ENCODE results near the gene LRP1B. TPM values are rescaled to one million over a fixed set of nuclear protein-coding genes. Genes with fewer than 3 reads are reported as not detected.

Gene LRP1B
- total RNA-seq, 1 experiment from 2014 or later = not detected

DNA sequence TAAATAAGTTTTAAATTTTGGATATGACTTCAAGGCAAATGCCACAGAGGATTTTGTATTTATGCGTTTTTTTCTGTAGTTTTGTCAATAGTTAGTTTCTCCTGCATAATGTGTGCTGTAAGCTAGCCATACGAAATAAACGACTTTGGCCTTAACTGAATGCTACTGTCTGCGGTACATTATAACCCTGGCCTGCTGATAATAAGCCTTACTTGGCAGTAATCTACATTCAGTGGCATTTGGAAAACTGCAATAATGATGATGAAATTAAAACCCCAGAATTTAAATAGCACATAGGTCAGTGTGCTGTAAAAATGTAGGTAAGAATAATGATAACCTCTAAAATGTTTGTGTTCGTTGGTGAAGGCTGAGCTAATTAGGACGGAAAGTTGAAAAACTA is 88.8 kb downstream of the LRP1B start:
- no peak for DNase-seq (ENCODE audit: low read depth)

DNA sequence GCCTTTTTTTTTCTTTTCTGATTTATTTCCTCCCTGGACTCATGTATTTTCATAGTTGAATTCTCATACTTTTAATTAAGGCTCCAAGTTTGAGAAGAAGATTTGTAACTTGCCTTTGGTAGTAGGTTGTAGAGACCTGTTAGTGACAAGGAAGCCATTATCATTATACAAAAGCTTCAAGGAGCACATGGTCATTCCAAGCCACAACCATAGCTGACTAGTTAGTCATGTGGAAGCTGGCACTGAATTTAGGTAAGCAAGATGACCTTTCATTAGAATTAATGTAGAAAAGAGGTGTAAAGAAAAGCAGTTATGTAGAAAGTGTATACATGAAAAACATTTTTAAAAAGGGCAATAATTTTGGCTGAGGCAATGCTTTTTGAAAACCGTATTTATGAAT is 89.7 kb downstream of the LRP1B start:
- peak; percentile 31 for DNase-seq (ENCODE audit: low read depth)

DNA sequence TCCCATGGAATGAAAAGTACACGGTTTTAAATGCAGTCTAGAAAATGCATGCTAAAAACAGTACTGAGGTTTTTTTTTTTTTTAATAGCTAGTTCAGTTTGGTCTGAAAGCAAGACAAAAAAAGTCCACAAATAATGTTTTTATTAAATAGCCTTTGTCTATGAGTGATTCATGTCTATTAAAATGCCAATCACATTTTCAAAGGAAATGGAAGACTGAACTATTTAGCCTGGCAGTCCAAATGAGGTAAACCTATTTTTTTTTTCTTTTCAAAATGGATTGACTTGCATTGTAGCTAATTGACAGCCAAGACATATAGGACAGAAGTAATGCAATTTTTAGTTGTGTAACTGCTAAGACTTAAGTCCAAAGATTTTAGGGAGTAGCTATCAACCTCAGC is 90.3 kb downstream of the LRP1B start:
- DNase-seq (ENCODE audit: low read depth) = peak; percentile 3

DNA sequence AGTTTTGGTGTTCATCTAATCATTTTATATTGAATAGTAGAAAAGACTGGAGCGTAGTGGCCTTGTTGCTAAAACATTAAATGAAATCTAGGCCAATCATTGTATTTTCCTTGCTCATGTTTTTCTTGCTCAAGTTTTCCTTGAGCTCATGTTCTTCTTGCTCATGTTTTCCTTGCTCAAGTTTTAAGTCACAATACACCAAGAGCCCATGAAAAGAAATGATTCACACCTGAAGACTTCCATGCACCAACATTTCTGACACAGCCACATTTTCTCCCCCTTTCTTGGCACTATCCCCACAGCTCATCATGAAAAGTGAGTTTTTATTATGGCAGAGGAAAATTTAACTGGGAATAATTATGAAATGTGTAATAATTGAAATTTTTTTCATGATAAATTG is 92.0 kb downstream of the LRP1B start:
- DNase-seq (ENCODE audit: low read depth) = peak; percentile 1

DNA sequence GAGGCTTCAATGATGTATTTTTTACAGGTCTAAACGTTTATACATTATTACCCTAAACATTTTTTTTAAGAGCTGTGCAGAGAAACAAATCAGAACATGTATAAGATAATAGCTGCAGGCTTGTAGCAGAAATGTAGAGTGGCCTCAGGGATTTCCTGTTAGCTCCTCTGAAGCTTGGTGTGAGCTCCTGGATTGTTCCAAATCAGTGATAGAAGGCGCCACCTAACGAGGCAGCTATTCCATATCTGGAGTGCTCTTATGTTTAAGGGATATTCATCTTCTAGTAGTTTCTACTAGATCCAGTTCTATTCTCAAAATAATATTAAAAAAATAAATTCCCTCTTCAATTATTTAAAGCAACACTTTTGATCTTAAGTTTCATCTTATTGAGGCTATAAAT is 93.1 kb downstream of the LRP1B start:
- DNase-seq (ENCODE audit: low read depth) = peak; percentile 3

DNA sequence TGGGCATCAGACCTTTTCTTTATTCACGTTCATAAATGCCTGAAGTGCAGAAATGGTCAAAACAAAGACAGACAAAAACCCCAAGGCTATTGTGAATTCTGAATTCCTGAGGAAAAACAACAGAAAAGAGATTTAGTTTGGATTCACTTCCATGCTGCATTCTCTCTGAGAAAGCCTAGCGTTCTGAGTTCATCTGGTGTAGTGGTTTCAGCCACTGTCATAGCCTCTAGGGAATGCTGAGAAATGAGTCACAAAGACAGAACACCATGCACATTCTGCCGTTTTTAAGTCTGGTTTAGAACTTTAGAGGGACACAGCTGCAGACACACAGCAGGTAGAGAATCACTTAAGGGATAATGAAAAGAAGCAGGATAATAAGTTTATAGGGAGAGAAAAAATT is 93.8 kb downstream of the LRP1B start:
- DNase-seq (ENCODE audit: low read depth) = peak; percentile 13

DNA sequence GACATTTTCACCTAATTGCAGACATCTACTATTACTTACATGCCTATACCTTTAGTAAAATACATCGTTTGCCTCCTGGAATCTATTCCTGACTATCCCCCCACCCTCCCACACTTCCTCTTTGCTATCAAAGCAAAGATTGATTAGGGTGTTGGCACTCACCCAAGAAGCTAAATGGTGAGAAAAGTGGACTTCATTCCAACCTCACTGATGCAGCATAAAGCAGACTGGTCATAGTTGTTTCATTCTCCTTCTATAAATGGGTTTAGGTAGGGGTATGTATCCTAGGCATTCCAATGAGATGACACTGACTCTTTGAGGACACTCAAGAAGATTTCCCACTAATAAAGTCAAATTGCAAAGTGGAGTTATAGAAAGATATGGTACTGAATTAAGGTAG is 97.4 kb downstream of the LRP1B start:
- DNase-seq (ENCODE audit: low read depth) = no peak

DNA sequence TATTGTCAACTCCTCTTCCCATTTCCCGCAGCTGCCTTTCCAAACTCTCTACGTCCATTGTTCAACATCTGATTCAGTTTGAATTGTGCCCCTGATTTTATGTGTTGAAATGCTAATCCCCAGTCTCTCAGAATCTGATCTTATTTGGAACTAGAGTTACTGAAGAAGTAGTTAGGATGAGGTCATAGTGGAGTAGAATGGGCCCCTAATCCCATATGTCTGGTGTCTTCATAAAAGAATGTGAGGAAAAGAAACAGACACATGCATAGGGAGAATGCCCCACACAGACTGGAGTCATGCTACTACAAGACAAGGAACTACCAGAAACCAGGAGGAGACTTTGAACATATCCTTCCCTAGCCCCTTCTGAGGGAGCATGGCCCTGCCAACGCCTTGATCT is 99.2 kb downstream of the LRP1B start:
- no peak for DNase-seq (ENCODE audit: low read depth)

DNA sequence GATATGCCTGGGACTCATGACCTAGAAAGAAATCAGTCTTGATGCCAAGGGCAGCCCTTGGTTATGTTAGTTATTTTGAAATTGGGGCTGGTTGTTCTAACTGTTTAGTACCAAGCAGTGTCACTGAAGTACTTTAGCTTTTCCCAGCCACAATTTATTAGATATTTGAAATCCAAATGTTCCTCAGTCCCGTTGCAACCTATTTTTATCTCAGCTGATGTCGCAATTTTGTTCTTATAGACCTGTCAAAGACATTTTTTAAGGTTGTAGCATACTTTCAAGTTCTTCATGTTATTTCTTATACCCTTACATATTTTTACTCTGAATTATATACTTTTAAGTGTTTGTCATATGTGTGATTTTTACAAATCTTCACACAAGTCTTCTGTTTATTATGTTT is 100.1 kb downstream of the LRP1B start:
- DNase-seq (ENCODE audit: low read depth) = no peak

DNA sequence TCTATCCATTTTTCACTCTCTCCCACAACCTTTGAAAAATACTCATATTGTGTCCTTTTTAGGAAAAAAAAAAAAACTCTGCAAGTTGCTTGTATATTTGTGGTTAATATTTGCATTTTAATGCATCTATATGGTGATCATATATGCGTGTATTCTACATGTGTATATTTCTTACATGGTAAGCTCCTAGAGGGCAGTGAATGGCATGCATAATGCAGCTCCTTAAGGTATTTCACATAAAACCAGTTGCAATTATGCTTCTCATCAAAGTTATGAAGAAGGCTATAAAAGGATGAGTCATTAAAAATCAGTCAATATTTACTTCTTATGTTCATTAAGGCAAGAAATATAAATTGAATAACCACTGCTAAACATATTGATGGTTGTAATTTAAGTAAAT is 100.8 kb downstream of the LRP1B start:
- no peak for DNase-seq (ENCODE audit: low read depth)

DNA sequence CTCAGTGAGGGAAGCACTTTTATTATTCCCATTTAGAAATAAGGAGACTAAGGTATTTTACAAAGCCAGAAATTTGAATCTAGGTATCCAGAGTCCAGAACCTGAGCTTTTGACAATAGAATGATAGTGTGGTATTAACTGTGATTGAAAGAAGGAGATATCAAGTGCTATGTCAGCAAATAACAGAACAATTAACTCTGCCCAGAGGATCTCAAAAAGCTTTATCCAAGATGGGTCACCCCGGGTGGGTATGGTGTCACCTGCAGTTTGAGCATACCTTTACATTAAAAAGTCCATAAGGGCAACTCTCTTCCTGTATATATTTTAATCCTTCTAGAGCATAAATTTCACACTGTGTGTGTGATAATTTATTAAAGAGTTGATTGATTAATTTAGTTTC is 105.4 kb downstream of the LRP1B start:
- no peak for DNase-seq (ENCODE audit: low read depth)

DNA sequence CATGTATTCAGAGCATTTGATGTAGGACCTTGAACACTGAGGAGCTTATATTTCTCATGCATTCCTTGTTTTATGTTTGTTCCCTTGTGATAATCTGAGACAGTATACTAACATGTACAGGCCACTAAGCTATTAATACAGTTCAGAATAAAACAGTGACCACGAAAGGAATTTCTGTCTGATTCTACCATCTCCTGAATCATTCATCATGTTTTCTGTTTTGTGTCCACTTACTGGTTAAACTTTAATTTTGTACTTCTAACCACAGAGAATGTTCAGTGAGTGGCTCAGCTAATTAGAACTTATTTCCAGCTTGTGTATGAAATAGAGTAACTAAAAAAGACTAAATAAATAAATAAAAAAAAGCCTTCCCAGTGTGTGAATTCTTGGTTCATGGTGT is 110.4 kb downstream of the LRP1B start:
- no peak for DNase-seq (ENCODE audit: low read depth)

DNA sequence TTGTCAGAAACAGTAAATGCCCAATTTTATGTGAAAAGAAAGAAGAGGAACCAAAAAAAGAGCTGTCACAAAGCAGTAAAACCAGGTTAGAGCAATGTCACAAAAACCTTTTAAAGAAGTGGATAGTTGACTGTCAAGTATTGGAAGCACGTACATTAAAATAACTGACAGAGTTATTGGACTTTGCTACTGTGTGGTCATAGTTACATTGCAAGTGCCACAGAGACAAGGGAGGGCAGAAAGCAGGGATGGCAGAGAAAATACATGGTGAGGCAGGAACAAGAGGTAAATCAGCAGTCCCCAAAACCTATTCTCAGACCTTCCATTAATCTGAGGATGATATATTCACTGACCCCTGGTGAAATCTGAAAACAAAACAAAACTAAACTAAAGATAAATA is 116.3 kb downstream of the LRP1B start:
- no peak for DNase-seq (ENCODE audit: low read depth)

DNA sequence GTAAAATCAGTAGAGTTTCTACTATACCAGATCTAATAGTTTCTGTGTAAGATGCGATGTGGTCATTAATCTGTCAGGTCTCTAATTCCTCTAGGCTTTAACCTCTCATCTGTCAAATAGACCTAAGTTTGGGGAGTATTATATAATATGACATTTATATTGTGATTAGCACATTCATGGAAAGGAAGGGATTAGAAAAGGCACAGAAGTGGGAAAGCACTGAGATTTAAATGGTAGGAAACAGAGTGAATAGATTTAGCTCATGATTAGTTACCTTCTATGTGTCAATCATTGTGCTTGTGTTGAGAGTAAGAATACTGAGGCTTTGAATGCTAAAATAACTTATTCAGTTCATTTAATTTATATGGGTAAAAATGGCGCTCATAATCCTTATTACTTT is 118.0 kb downstream of the LRP1B start:
- DNase-seq (ENCODE audit: low read depth) = no peak

DNA sequence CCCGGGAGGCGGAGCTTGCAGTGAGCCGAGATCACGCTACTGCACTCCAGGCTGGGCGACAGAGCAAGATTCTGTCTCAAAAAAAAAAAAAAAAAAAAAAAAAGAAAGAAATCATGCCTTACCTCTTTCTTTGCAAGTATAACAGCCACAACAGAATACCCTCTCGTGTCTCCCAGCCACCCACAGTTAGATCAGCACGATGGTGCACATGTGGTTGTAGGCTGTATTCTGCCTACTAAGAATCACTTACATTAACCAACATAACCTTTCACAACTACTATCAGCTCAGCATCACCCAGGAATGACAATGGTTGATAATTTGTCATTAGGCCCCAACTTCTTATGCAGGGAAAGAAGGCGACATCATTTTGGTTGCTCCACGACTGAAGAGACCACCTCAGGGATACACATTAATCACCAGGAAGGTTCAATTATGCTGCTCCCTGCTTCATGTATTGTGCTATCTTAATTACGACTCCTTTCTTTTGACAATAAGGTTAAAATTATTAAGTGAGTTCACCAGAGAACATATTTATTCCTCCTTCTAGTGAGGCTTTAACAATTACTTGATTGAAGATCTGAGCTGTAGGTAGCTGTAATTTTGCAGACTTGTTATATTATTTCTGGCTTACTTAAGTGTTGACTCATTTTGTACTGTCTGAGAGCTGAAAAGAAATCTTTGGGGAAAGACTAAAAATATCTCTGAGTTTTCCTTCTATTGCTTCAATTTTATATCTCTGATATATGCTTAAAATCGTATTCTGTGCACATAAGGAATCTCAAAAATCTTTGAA is 120.1 kb downstream of the LRP1B start:
- DNase-seq (ENCODE audit: low read depth) = no peak

DNA sequence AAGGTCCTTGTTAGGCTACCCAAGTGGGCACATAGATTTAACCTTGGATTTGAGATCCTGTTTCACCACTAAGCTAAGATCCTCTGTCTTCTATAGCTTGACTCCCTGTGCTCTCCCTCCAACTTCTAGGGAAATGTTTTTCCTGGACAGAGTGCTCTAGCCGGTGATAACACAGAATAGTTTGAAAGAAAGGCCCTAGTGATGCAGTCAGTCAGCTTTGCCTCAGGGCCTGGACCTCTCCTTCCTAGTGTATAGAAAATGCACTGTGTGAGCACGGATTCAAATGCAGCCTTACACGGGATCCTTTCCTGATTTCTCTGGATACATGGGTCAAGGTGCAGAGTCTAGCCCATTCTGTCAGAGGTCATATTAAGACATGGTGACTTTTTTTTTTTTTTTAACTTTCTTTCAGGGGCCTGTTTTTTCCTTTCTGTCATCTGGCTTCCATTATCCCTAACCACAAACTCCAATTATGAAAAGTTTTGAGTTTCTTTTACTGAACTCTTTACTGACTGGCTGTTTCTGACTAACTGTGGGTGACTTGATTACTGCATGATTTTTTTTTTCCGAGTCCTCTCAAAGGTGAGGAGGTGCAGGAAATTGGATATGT is 122.6 kb downstream of the LRP1B start:
- no peak for DNase-seq (ENCODE audit: low read depth)

DNA sequence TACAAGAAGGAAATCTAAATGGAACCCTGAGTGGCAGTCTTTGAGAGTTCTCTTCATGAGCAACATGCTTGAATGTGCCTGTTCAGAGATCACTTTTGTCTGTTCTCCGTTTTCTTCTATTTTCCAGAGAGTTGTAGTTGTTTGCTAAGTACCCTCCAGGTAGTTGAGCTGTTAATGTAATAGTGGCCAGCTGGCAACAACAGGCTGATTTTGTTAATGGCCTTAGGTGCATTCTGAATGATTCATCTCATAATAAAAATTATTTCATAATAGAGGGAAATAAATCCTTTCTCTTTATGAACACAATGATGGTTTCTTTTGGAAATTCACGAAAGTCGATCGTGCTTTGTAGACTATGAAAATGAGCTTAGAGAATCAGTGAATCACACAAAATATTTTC is 136.8 kb downstream of the LRP1B start:
- DNase-seq (ENCODE audit: low read depth) = no peak

DNA sequence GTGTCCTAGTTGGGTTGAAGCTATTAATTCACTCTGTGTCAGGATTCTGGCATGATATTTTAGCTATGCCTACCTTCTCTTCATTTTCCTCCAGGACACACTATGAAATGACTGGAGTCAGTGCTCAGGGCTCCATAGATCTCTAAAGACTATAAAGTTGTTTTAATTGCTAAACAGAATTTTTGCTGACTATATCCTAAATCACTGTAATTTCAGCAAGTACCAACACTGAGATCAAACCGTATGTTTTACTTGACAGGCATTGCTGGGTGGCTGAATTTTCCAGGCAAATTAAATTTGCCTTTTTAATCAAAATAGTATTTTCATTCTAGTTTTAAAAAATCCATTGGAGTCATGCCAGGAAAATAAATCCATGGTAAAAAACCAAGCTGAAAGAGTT is 138.1 kb downstream of the LRP1B start:
- DNase-seq (ENCODE audit: low read depth) = no peak

DNA sequence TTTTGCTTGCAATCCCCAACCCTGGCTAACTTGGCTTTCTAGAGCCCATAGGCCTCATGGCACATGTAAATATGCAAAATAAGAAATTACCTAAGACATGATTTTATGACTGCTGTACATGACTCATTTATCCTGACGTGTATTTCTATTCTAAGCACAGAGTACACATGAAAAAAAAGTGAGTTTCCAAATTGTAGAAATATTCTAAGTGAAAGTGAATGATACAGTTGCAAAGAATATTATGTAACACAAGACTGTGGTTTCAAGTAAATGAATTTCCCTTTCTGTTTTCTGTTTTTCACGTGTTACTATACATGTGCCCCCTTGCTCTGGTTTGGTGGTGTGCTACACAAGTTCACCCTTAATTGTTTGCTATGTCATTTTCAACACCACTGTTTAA is 162.4 kb downstream of the LRP1B start:
- peak; percentile 1 for DNase-seq (ENCODE audit: low read depth)

DNA sequence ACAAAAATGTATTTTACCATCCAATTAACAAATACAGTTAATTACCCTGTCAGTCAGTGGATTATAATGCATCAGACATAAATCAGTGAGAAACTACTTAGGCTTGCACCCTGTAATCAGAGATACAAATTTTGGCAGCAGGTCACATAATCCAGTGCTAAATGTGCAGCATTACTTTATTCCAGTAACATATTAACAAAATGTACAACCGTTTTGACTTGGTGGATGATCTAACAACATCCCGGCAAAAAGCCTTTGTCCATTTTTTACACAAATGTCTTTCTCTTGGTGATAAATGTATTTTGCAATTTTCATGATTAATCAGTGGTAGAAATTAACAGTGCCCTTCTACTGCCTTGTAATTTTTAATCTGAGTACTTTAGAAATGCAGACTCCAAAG is 162.8 kb downstream of the LRP1B start:
- DNase-seq (ENCODE audit: low read depth) = no peak

DNA sequence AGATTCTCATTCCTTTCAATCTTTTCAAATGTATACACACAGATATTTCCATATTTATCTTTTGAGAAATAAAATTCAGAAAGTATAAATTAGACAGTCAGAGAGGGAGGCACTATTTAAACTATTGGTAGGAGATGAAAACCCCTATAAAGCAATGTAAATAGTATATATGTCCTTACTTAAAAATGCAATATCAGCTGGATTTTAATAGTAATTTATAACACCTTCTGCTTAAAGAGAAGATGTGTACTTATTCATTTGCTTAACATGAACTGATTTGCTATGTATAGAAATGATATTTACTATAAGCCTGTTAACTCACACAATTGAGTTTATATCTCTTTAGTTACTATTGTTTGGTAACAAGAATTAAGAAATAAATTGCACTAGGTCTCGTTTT is 163.3 kb downstream of the LRP1B start:
- DNase-seq (ENCODE audit: low read depth) = no peak

DNA sequence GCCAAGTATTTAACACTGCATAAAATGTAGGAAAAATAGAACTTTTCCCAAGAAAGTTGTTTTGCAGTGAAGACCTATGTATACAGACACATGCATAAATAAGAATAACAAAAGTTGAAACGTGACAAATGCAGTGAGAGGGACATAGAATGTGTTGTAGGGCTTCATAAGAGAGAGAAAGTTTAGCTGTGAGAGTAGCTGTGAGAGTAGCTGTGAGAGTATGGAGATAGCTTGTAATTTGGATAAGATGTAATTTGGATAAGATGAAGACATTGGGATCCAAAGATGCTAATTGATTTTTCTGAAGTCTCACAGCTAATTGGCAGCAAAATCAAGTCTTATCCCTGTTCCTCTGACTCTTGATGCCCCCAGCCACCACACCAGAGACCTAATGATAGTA is 170.9 kb downstream of the LRP1B start:
- DNase-seq (ENCODE audit: low read depth) = no peak

DNA sequence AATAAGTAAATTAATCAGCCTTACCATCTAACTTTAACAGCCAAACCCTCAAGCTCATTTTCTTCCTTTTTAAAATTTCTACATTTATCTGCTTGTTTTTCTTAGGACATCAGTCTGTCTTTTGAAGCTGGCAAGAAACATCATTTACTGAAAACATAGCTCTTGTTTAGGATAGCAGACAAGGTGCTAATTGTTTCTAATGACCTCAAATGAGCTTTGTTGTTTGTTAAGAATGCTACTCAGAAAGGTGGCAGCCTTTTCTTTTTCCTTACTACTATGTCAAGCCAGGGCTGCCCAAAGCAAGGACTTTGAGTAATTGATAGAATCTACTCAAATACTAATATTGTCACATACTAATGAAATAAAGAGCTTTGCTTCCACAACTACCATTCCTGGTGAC is 171.8 kb downstream of the LRP1B start:
- no peak for DNase-seq (ENCODE audit: low read depth)

Data from M059J (cell line).